AG08395 (cell line): ENCODE results near the gene NUDC.
"Not testable (repeated sequence)": the region's sequence is repeated elsewhere in the genome, so short reads cannot be mapped to it uniquely, and the experiment has no call there.

Source experiments
- DNase-seq: peaks from one replicate; pipeline ENCODE4 v3.0.0; 2012; ENCODE audit warnings: mixed read lengths, low spot score

NUDC gene

DNA sequence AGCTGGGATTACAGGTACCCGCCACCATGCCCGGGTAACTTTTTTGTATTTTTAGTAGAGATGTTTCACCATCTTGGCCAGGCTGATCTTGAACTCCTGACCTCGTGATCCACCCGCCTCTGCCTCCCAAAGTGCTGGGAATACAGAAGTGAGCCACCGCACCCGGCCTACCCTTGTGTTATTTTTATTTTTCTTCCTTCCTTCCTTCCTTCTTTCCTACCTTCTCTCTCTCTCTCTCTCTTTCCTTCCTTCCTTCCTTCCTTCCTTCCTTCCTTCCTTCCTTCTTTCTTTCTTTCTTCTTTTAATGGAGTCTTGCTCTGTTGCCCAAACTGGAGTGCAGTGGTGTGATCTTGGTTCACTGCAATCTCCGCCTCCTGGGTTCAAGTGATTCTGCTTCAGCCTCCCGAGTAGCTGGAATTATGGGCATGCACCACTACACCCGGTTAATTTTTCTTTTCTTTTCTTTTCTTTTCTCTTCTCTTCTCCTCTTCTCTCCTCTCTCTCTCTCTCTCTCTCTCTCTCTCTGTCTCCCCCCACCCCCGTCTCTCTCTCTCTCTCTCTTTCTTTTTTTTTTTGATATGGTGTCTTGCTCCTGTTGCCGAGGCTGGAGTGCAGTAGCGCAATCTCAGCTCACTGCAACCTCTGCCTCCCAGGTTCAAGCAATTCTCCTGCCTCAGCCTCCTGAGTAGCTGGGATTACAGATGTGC lies 68.0 kb downstream of the NUDC start:
- DNase-seq = not testable (repeated sequence)

DNA sequence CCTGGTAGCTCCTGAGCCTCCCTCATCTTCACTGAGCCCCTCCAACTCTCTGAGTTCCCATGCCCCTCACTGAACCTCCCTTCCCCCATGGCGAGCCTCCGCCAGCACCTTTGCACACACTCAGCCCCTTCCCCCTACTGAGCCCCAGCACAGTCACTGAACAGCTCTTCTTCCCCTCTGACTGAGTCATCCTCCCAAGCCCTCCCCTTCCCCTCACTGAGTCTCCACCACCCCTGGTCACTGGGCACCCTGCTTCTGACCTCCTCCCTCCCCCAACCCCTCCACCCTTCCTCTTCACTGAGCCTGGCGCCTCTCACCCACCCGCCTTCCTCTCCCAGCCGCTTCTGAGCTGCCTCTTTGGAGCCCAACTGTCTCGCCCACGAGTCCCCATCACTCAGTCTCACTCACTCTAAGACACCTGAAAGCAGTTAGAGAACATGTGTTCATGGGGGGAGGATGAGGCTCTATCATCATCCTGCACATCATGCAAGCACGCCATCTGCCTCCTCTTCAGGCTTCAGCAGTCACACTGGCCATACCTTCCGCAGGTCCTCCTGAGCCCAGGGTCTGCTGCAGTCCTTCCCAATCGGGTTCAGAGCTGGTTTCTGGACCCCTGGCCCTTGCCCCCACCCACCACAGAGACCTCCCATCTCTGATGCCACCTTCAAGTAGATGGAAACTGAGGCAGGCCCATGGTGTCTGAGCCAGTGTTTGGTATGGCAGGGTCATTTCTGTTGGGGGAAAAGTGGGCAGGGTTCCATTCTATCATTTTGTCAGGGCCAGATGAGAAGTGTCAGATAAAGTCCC lies 70.0 kb downstream of the NUDC start:
- peak; percentile 67 for DNase-seq

DNA sequence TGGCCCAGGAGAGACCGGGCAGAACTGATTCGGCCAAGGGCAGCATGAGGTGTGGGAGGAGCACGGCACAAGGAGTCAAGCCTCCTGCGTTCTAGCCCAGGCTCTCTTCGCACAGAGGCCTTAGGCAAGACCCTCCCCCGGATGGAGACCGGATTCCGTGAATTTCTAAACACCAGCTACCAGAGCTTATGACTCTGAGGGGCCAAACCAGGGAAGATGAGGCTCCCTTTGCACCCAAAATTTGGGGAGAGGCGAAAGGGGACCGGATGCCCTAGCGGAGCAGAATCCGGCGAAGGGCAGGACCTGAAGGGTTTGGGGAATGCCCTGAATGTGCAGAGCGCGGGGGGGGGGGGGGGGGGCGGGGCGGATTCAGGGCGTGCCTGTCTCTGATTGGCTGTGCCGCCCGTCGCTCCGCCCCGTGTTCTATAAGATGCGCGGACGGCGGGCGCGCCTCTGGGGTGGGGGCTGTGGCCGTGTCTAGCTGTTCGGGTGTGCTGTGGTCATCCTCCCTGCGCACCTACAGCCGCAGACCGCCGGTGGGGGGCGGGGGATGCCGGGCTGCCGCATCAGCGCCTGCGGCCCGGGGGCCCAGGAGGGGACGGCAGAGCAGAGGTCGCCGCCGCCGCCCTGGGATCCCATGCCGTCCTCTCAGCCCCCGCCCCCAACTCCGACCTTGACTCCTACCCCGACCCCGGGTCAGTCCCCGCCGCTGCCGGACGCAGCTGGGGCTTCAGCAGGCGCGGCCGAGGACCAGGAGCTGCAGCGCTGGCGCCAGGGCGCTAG lies 71.9 kb downstream of the NUDC start, which contains the start of gene TRNP1:
Gene TRNP1, plus strand, starts transcription at position 456 of the 783 bp plus-strand sequence. Its CDS starts 95 bp downstream, at position 551.
- DNase-seq = peak; percentile 96

DNA sequence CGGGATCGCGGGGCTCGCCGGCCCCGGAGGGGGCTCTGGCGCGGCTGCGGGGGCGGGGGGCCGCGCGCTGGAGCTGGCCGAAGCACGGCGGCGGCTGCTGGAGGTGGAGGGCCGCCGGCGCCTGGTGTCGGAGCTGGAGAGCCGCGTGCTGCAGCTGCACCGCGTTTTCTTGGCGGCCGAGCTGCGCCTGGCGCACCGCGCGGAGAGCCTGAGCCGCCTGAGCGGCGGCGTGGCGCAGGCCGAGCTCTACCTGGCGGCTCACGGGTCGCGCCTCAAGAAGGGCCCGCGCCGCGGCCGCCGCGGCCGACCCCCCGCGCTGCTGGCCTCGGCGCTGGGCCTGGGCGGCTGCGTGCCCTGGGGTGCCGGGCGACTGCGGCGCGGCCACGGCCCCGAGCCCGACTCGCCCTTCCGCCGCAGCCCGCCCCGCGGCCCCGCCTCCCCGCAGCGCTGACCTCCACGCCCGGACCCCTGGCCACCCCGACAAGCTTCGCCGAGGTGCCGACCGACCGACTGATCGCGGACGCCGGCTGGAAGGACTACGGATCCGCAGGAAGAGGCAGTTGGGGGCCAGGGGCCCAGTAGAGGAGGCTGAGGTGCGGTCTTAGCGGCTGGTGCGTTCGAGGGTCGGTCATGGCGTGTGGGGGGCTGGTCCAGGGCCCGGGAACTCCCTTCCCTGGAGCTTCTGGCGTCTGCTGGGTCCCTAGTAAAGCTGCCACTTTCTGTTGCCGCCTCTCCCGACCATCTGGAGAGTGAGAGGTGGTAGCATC lies 72.7 kb downstream of the NUDC start:
- no peak for DNase-seq

DNA sequence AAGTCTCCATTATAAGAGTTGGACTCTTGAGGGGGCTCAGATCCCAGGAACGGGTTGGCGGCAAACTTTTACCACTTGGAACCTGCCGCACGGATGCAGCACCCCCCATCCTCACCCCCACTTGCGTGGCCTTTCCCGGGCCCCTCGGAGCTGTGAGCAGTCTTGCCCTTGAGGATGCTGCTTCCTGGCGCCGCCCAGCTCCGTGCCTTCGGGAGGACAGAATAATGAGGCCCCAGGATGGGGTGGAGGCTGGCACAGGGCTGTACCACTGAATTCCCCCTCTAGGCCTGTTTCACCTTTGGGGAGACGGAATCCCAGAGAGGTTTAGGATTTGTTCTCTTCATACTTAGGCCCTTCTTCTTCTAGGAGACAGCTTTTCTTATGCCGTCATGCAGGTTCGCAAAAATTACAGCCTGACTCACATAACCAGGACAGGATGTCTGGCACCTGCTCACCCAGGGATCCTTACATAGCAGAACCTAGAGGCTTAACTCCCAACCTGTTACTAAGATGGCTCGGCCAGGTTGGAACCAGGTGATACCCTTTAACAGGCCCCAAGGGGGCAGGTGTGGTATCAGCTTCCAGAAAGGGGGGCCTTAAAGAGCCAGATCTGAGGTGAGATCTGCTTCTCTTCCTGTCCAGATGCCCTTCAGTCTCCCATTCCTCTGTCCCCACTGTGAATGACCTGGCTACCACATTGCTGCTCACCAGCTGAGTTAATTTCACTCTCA lies 73.4 kb downstream of the NUDC start:
- DNase-seq = no peak

DNA sequence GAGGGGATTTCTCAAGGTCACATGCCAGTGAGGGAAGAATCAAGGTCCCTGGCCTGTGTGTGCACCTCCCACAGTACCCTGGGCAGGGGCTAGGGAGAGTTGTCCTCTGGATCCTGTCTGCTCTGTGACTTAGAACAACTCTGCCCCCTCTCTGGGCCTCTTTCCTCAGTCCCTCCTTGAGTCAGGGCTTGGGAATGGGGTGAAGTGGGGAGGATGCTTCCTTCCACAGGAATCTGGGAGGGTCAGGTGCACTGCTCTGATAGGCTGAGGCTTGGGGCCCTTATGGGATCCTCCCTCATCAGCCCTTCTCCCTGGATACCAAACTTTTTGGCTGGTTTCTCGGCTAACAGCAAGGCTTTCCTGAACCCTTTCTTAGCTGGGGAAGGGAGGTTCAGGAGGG lies 74.5 kb downstream of the NUDC start:
- peak; percentile 64 for DNase-seq
